Adrenal gland (tissue), 12 donors: ENCODE data around the gene ARHGEF28. TPM values are rescaled to one million over a fixed set of nuclear protein-coding genes. Genes with fewer than 3 reads are reported as not detected.
A peak's percentile ranks its signal among the peaks of the same experiment; 100 is the strongest.

Experiments
- DNase-seq, 7 donors: peaks; one replicate each; pipeline ENCODE4 v3.0.0-alpha.2; 2019 to 2020
- H3K27ac ChIP-seq, 5 donors: fragments of 200-600 bp; sonication (generic) in 4 of 5; 1 replicate in 3 of 5; 2 replicates in 2 of 5; pipeline versions ENCODE4 v1.5.1 to v1.8.0; 2016 to 2020; ENCODE audit warnings: mild to moderate bottlenecking in 1 of 5
- H3K27me3 ChIP-seq: fragments of 200-600 bp; 2 replicates; pipeline ENCODE4 v1.8.0; 2021
- H3K36me3 ChIP-seq, 2 donors: fragments of 200-600 bp; replicated peaks in 1 of 2; 1 replicate in 1 of 2; 2 replicates in 1 of 2; pipeline versions ENCODE4 v1.5.1 to v1.8.0; 2018 to 2022
- H3K4me1 ChIP-seq, 2 donors: fragments of 200-600 bp; replicated peaks in 1 of 2; 1 replicate in 1 of 2; 2 replicates in 1 of 2; pipeline versions ENCODE4 v1.5.1 to v1.8.0; 2018 to 2021
- H3K4me3 ChIP-seq, 4 donors: fragments of 200-600 bp; sonication (generic) in 3 of 4; one replicate each; pipeline ENCODE4 v1.5.1; 2016 to 2018
- H3K9me3 ChIP-seq, 3 donors: fragments of 200-600 bp; sonication (generic) in 1 of 3; replicated peaks in 1 of 3; 1 replicate in 2 of 3; 2 replicates in 1 of 3; pipeline versions ENCODE4 v1.5.1 to v1.8.0; 2016 to 2021
- POLR2A ChIP-seq, 2 donors: fragments of 450-650 bp; IDR thresholded peaks; one replicate each; pipeline ENCODE4 v1.6.1; 2017; ENCODE audit warnings: antibody characterized with exemption in 2 of 2, mild to moderate bottlenecking in 2 of 2, moderate library complexity in 1 of 2
- WGBS, 4 donors: extraction: QIAGEN DNeasy Blood & Tissue Kit in 2 of 4; methylation state at CpG; one replicate each; pipeline versions ENCODE4 v1.1.5 to v1.1.7; 2013 to 2017; 5-methylcytosine and 5-hydroxymethylcytosine counted together
- intact Hi-C, 2 donors: fragments of 100-400 bp; cut with DNase I; formaldehyde crosslinking; loops; one replicate each; pipeline versions ENCODE4 v1.14.1 to v1.15.0; 2022 to 2023
- polyA plus RNA-seq, 3 donors: library from polyadenylated mRNA; stranded (reverse); fragments of 200-250 nt in 2 of 3; fragments of 350-450 nt in 1 of 3; fragmentation: Illumina TruSeq in 1 of 3; extraction: RNeasy Lipid Tissue Mini Kit (QIAGEN cat#74804) in 1 of 3; gene quantifications; one replicate each; pipeline ENCODE4 v1.2.3, GENCODE V29; 2013 to 2014
- total RNA-seq, 9 donors: library from RNA; depleted of rRNA in 4 of 9; stranded (reverse); fragments of >200 nt in 4 of 9; fragments of 120-200 nt in 1 of 9; fragmentation: NEBNext Ultra II Directional in 1 of 9; extraction: Animal tissue kit (Norgen Biotek cat#: 25700) in 1 of 9; gene quantifications; one replicate each; pipeline versions ENCODE4 v1.1.0 to v1.2.4, GENCODE V29; 2013 to 2023
- TF ChIP-seq, protein P1 (sequence below), 6 experiments: fragments of 450-650 bp in 4 of 6; fragments of 200-600 bp in 2 of 6; sonication (generic) in 1 of 6; IDR thresholded peaks; 1 replicate in 5 of 6; 2 replicates in 1 of 6; pipeline versions ENCODE4 v1.5.1 to v1.8.0; 2016 to 2021; ENCODE audit warnings: antibody characterized with exemption in 6 of 6, mild to moderate bottlenecking in 2 of 6, moderate library complexity in 1 of 6
- donor health status: healthy with polysubstance abuse.
- donor health status: Bipolar disorder and iron deficiency.
- donor health status: DM: yes; HTN: yes; CAD: no.
- donor health status: DM: no; HTN: no; CAD: no.
- donor health status: DM: no; HTN: no; CAD: no.
- donor health status: DM: yes; HTN: yes; CAD: no.

Gene ARHGEF28
- total and polyA plus RNA-seq, 12 donors = 25.3 to 138 (median 42.4) TPM

DNA sequence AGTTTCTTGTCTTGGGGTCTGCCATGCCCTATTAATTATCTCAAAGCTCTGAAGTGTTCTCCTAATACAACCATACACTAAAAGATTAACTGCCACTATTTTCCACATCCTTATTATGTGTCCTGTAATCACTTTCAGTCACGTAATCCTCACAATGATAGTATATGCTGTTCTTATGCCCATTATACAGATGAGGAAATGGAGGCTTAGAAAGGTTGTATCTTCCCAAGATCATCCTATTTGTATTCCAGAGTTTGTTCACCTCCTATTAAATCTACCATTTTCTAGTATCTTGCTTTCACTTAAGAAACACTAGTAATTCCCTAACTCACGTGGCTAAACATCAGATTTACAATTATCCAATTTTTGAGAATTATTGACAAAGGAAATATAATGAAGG is 2.9 kb upstream of the ARHGEF28 start:
- H3K27me3 ChIP-seq = no peaks in the 10 kb centered on the region

DNA sequence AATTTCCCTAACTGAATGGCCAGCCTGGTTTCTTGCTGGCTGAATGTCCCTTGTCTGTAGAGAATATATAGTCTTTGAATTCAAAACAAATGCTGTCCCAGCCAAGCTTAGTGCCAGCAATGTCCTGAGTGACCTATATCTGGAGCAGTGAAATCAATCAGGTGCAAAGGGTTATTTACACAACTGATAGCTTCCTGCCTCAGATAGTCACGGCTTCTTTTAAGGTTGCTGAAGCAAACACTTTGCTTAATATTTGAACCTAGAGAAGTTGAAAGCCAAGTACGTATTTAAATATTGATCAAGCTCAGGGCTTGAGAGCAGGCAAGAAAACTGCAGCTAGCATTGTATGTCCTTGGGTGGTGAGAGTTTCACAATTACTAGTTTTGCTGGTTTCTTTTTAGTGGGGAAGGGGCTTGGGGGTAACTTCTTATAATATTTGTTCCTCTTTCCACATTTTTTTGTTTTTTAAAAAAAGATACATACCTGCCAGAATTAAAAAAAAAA is 2.0 kb upstream of the ARHGEF28 start:
- DNase-seq = peak in 1 of 7 donors; percentile 12
- Histone ChIP-seq H3K27ac (peak overlapping the region in 2 of 5 donors; percentile 19 to 45), H3K4me1 (peaks cover 21 to 34% of the 10 kb centered on the region in 2 donors), H3K4me3 (no peak overlapping the region), H3K36me3 (no peaks in the 10 kb centered on the region), H3K27me3 (no peaks in the 10 kb centered on the region), H3K9me3 (no peaks in the 10 kb centered on the region)
- TF ChIP-seq, protein P1, sequence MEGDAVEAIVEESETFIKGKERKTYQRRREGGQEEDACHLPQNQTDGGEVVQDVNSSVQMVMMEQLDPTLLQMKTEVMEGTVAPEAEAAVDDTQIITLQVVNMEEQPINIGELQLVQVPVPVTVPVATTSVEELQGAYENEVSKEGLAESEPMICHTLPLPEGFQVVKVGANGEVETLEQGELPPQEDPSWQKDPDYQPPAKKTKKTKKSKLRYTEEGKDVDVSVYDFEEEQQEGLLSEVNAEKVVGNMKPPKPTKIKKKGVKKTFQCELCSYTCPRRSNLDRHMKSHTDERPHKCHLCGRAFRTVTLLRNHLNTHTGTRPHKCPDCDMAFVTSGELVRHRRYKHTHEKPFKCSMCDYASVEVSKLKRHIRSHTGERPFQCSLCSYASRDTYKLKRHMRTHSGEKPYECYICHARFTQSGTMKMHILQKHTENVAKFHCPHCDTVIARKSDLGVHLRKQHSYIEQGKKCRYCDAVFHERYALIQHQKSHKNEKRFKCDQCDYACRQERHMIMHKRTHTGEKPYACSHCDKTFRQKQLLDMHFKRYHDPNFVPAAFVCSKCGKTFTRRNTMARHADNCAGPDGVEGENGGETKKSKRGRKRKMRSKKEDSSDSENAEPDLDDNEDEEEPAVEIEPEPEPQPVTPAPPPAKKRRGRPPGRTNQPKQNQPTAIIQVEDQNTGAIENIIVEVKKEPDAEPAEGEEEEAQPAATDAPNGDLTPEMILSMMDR (IDR thresholded peaks at IDR 0.05) = no peak
- no peak for TF ChIP-seq POLR2A (IDR thresholded peaks at IDR 0.05)
- intact Hi-C loops = no loop called here
- 43 to 64% (median 44%) methylated on average over 2 of the region's 2 CpGs for WGBS, 4 donors

More for the DNA sequence above, 2.9 kb upstream of the ARHGEF28 start:
- H3K36me3 ChIP-seq = no peaks in the 10 kb centered on the region
- no peak for DNase-seq
- H3K9me3 ChIP-seq = no peaks in the 10 kb centered on the region
- H3K4me1 ChIP-seq = peaks cover 17 to 25% of the 10 kb centered on the region in 2 donors
- intact Hi-C loops = no loop called here
- H3K27ac ChIP-seq = no peak overlapping the region
- no peak overlapping the region for H3K4me3 ChIP-seq
- TF ChIP-seq POLR2A (IDR thresholded peaks at IDR 0.05) = no peak
- TF ChIP-seq, protein P1 (IDR thresholded peaks at IDR 0.05) = no peak
- WGBS, 4 donors = 89 to 95% (median 91%) methylated on average over 2 of the region's 2 CpGs

DNA sequence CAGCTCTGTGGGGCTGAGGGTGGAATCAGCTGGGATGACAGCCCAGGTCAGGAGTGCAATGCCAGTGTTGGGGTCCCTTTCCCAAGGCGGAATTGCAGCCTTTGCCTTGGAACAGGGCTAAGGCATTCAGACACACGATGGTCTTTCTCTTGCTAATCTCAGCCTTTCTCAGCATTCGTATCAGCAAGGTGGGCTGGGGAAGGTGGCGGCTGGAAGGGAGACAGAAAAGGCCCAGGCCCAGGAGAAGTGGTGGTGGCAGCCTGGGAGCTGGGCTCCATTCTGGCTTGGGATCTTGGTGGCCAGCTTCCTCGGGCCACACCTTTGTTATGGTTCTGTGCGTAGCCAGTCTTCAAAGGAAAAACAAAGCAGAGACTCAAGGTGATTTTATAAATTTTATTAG is 1.1 kb upstream of the ARHGEF28 start:
- DNase-seq = no peak
- H3K27me3 ChIP-seq = no peaks in the 10 kb centered on the region
- 84 to 92% (median 91%) methylated on average over 6 of the region's 6 CpGs for WGBS, 4 donors
- no peak for TF ChIP-seq POLR2A (IDR thresholded peaks at IDR 0.05)
- TF ChIP-seq, protein P1 (IDR thresholded peaks at IDR 0.05) = no peak
- intact Hi-C loops = no loop called here
- peak overlapping the region in 1 of 4 donors; percentile 92 for H3K4me3 ChIP-seq
- peaks cover 30 to 41% of the 10 kb centered on the region in 2 donors for H3K4me1 ChIP-seq
- no peaks in the 10 kb centered on the region for H3K36me3 ChIP-seq
- H3K9me3 ChIP-seq = no peaks in the 10 kb centered on the region
- peak overlapping the region; percentile 26 to 91 (median 82) for H3K27ac ChIP-seq

DNA sequence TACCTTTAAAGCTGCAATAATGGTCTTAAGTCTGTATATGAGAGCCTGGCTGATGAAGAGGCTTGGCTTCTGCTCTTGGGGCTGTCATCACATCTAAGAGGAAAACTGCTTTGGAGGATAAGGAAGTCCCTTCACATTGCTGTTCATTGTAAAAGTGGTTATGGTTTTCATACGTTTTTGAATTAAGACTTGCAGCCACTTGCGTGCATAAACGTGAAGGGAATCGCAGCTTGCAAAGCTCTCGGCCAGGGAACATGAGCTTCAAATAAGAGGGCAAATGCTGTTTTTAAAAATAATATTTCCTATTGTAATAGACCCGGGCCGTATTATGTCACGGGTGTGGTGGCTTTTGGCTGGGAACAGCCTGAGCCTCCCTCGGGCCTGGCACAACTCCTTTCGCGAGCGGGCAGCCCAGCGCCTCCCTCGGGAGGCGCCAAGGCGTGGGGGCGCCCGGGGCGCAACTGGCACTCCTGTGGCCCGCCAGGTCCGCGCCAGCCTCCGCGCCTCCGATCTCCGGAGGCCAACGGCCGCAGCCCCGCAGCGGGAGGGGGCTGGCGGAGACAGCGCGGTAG is 538 bp upstream of the ARHGEF28 start:
- H3K27me3 ChIP-seq = no peaks in the 10 kb centered on the region
- no peaks in the 10 kb centered on the region for H3K9me3 ChIP-seq
- H3K27ac ChIP-seq = peak overlapping the region; percentile 36 to 91 (median 90)
- peaks cover 35 to 46% of the 10 kb centered on the region in 2 donors for H3K4me1 ChIP-seq
- peak overlapping the region in 2 of 4 donors; percentile 64 to 92 for H3K4me3 ChIP-seq
- H3K36me3 ChIP-seq = no peaks in the 10 kb centered on the region
- WGBS, 4 donors = 2 to 13% (median 4%) methylated on average over 5 to 33 of the region's 33 CpGs
- intact Hi-C loops = no loop called here
- TF ChIP-seq POLR2A (IDR thresholded peaks at IDR 0.05) = peak in 1 of 2 donors; percentile 63
- TF ChIP-seq, protein P1 (IDR thresholded peaks at IDR 0.05) = no peak
- DNase-seq = peak in 1 of 7 donors; percentile 64
